ENCODE data around the gene EI24.

The EI24 gene

DNA sequence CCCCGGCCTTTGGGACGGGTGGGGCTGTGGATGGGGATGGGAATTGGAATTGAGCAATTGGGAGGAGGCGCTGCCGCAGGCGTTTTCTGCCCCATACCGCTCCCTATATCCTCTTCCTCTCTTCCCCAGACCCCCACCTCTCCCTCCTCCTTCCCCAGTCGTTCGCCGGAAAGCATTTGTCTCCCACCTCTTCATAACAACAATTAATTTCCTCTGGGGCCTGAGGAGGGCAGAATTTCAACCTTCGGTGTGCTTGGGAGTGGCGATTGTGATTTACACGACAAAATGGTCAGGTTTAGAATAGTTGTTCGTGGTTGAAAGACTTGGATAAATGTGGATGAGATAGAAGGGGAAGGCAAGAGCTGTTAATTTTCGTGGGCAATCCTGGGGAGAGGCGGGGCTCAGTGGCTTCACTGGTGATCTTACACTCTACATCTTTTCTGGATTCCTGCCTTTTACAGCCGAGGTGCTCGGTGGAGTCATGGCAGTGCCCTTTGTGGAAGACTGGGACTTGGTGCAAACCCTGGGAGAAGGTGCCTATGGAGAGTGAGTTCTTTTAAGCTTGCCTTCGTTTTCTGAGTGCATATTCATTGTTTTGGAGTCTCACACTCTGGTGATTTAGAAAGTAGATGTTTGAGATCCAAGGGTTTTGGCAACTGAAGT lies 57.1 kb downstream of the EI24 start:
- in situ Hi-C loops (cut with HindIII; ENCODE audit: low sequenced_read_pairs) = no loop called here

GRCh38 chr11:125627236-125627910 lies 58.1 kb downstream of the EI24 start:
- in situ Hi-C loops (cut with HindIII; ENCODE audit: low sequenced_read_pairs) = no loop called here
